PC-3 (cell line): ENCODE measurements around the gene GNPTG. TPM values are rescaled to one million over a fixed set of nuclear protein-coding genes. Genes with fewer than 3 reads are reported as not detected.

Experiments
- ATAC-seq: fragments of 200-7000 bp; cut with Tn5 transposase; 2 replicates; pipeline ENCODE4 v1.9.1; 2020; ENCODE audit warnings: mild to moderate bottlenecking, moderate library complexity
- BruUV-seq: library from RNA; stranded (reverse); fragments of 400-500 nt; replicated peaks from 2 replicates; lab custom pipeline; 2021; lab: Mats Ljungman, UMichigan
- CTCF ChIA-PET: fragments of 300-600 bp; sonication (Branson Sonifier 250); formaldehyde crosslinking; loops from one replicate; lab custom pipeline; 2022; ENCODE audit warnings: antibody characterized with exemption; lab: Charles Lee
- POLR2A ChIA-PET: fragments of 300-600 bp; sonication (Branson Sonifier 250); formaldehyde crosslinking; loops from one replicate; lab custom pipeline; 2022; ENCODE audit warnings: antibody characterized with exemption; ENCODE audit not compliant: unreplicated experiment; lab: Charles Lee
- DNase-seq: peaks from one replicate; pipeline ENCODE4 v3.0.0-alpha.2; 2015
- H2AFZ ChIP-seq: fragments of 300-600 bp; sonication (generic); 2 replicates; pipeline ENCODE4 v1.6.0; 2016; ENCODE audit warnings: antibody characterized with exemption, low read length
- H3F3A ChIP-seq: fragments of 300-600 bp; sonication (generic); one replicate; pipeline ENCODE4 v1.6.0; 2017; ENCODE audit warnings: antibody characterized with exemption, low read length, control low read depth, mild to moderate bottlenecking; ENCODE audit not compliant: unreplicated experiment
- H3K27ac ChIP-seq: fragments of 300-600 bp; sonication (generic); 2 replicates; pipeline ENCODE4 v1.5.1; 2016; ENCODE audit warnings: mild to moderate bottlenecking, low read length
- H3K27me3 ChIP-seq: fragments of 300-600 bp; sonication (generic); 2 replicates; pipeline ENCODE4 v1.6.1; 2016; ENCODE audit warnings: low read length, mixed read lengths
- H3K36me3 ChIP-seq: fragments of 300-600 bp; sonication (generic); 2 replicates; pipeline ENCODE4 v1.6.1; 2016; ENCODE audit warnings: low read depth, mixed run types, low read length, mixed read lengths
- H3K4me1 ChIP-seq: fragments of 300-600 bp; sonication (generic); 2 replicates; pipeline ENCODE4 v1.5.1; 2016; ENCODE audit warnings: low read length; ENCODE audit not compliant: insufficient read depth
- H3K4me2 ChIP-seq: fragments of 300-600 bp; sonication (generic); 2 replicates; pipeline ENCODE4 v1.6.0; 2016; ENCODE audit warnings: low read length
- H3K4me3 ChIP-seq: fragments of 300-600 bp; sonication (generic); 2 replicates; pipeline ENCODE4 v1.5.1; 2016; ENCODE audit warnings: mild to moderate bottlenecking, low read length, mixed read lengths
- H3K79me2 ChIP-seq: fragments of 300-600 bp; sonication (generic); 2 replicates; pipeline ENCODE4 v1.6.1; 2017; ENCODE audit warnings: low read length, mixed read lengths
- H3K9ac ChIP-seq: fragments of 300-600 bp; sonication (generic); 2 replicates; pipeline ENCODE4 v1.6.0; 2016; ENCODE audit warnings: mild to moderate bottlenecking, low read length
- H3K9me2 ChIP-seq: fragments of 300-600 bp; sonication (generic); replicated peaks from 2 replicates; pipeline ENCODE4 v1.6.1; 2016; ENCODE audit warnings: mixed run types, low read length, mixed read lengths
- H3K9me3 ChIP-seq: fragments of 300-600 bp; sonication (generic); 2 replicates; pipeline ENCODE4 v1.6.1; 2016; ENCODE audit warnings: low read length, mixed read lengths
- H4K20me1 ChIP-seq: fragments of 300-600 bp; sonication (generic); 2 replicates; pipeline ENCODE4 v1.6.1; 2016; ENCODE audit warnings: low read length, mixed read lengths
- EZH2 ChIP-seq: fragments of 300-600 bp; sonication (generic); IDR thresholded peaks from one replicate; pipeline ENCODE4 v1.6.1; 2017; ENCODE audit warnings: antibody characterized with exemption, mild to moderate bottlenecking, low read length; ENCODE audit not compliant: unreplicated experiment
- EZH2phosphoT487 ChIP-seq: fragments of 300-600 bp; sonication (generic); IDR thresholded peaks from 2 replicates; pipeline ENCODE4 v1.6.1; 2018; ENCODE audit warnings: mild to moderate bottlenecking, antibody characterized with exemption, low read length, borderline replicate concordance
- intact Hi-C: fragments of 100-400 bp; cut with micrococcal nuclease; formaldehyde crosslinking; loops from 2 replicates; pipeline ENCODE4 v1.9.0; 2023
- total RNA-seq: library from RNA; depleted of rRNA; stranded (reverse); fragments of >200 nt; gene quantifications from 2 replicates; pipeline ENCODE4 v1.2.3, GENCODE V29; 2014
- TF ChIP-seq, protein P1 (sequence below): fragments of 300-600 bp; sonication (generic); conservative IDR thresholded peaks from 2 replicates; pipeline ENCODE4 v1.5.1; 2017; ENCODE audit warnings: antibody characterized with exemption, low read depth, mild to moderate bottlenecking, low read length

The GNPTG gene
- total RNA-seq, 1 experiment from 2014 or later: 36.3 TPM

DNA sequence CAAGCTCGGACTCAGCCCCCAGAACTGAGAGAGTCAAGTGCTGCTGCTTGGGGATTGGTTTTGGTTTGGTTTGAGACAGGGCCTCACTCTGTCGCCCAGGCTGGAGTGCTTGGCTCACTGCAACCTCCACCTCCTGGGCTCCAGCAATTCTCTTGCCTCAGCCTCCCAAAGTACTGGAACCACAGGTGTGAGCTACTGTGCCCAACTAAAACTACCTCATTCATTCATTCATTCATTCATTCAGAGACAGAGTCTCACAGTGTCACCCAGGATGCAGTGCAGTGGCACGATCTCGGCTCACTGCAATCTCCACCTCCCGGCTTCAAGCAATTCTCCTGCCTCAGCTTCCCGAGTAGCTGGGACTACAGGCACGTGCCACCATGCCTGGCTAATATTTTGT is 38.0 kb downstream of the GNPTG start:
- H3K4me3 ChIP-seq: no peak overlapping the region
- no peak overlapping the region for H2AFZ ChIP-seq
- no TSS peak for BruUV-seq
- TF ChIP-seq EZH2 (no peak), EZH2phosphoT487 (no peak)
- TF ChIP-seq, protein P1, sequence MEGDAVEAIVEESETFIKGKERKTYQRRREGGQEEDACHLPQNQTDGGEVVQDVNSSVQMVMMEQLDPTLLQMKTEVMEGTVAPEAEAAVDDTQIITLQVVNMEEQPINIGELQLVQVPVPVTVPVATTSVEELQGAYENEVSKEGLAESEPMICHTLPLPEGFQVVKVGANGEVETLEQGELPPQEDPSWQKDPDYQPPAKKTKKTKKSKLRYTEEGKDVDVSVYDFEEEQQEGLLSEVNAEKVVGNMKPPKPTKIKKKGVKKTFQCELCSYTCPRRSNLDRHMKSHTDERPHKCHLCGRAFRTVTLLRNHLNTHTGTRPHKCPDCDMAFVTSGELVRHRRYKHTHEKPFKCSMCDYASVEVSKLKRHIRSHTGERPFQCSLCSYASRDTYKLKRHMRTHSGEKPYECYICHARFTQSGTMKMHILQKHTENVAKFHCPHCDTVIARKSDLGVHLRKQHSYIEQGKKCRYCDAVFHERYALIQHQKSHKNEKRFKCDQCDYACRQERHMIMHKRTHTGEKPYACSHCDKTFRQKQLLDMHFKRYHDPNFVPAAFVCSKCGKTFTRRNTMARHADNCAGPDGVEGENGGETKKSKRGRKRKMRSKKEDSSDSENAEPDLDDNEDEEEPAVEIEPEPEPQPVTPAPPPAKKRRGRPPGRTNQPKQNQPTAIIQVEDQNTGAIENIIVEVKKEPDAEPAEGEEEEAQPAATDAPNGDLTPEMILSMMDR: no peak
- no peak overlapping the region for H3K4me2 ChIP-seq
- no peak for ATAC-seq
- no peak overlapping the region for H3K27ac ChIP-seq
- ChIA-PET POLR2A (no interaction called here), CTCF (no interaction called here)
- intact Hi-C loops: no loop called here
- H3K27me3 ChIP-seq: no peaks in the 10 kb centered on the region
- H3K9me3 ChIP-seq: no peaks in the 10 kb centered on the region
- no peaks in the 10 kb centered on the region for H3K36me3 ChIP-seq
- H3K4me1 ChIP-seq: no peaks in the 10 kb centered on the region
- H3K9ac ChIP-seq: no peak overlapping the region
- no peaks in the 10 kb centered on the region for H3F3A ChIP-seq
- H3K9me2 ChIP-seq: no peaks in the 10 kb centered on the region
- no peaks in the 10 kb centered on the region for H4K20me1 ChIP-seq
- DNase-seq: no peak
- no peaks in the 10 kb centered on the region for H3K79me2 ChIP-seq

DNA sequence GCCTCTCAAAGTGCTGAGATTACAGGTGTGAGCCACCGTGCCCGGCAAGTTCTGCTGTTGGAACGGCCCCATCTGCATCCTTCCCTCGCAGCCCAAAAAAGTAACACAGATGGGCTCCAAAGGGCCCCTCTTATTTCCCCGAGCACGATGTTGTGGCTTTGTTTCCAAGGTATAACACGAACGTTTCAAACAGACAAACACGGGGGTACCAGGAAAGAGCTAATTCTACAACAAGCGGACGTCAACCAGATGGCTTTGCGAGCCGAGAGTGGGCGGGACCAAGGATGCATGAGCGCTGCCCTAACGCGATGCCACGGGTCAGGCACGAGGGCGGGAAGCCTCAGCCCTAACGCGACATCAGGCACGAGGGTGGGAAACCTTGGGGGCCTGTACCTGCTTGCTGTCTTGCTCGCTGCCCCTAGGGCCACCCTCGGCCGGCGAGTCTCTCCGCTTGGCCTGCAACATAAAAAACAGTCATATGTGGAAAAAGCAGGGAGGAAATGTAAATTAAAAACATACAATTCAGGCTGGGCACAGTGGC is 38.6 kb downstream of the GNPTG start:
- H3K27me3 ChIP-seq: no peaks in the 10 kb centered on the region
- H4K20me1 ChIP-seq: no peaks in the 10 kb centered on the region
- BruUV-seq: no TSS peak
- no peak for DNase-seq
- POLR2A ChIA-PET: no interaction called here
- H3K4me1 ChIP-seq: no peaks in the 10 kb centered on the region
- CTCF ChIA-PET: no interaction called here
- H3K9me2 ChIP-seq: no peaks in the 10 kb centered on the region
- no peak overlapping the region for H3K4me3 ChIP-seq
- TF ChIP-seq, protein P1: no peak
- TF ChIP-seq EZH2phosphoT487 (no peak), EZH2 (no peak)
- H3K4me2 ChIP-seq: no peak overlapping the region
- no peaks in the 10 kb centered on the region for H3F3A ChIP-seq
- no peaks in the 10 kb centered on the region for H3K36me3 ChIP-seq
- ATAC-seq: no peak
- no peaks in the 10 kb centered on the region for H3K9me3 ChIP-seq
- H2AFZ ChIP-seq: no peak overlapping the region
- intact Hi-C loops: no loop called here
- H3K9ac ChIP-seq: no peak overlapping the region
- no peaks in the 10 kb centered on the region for H3K79me2 ChIP-seq
- H3K27ac ChIP-seq: no peak overlapping the region

DNA sequence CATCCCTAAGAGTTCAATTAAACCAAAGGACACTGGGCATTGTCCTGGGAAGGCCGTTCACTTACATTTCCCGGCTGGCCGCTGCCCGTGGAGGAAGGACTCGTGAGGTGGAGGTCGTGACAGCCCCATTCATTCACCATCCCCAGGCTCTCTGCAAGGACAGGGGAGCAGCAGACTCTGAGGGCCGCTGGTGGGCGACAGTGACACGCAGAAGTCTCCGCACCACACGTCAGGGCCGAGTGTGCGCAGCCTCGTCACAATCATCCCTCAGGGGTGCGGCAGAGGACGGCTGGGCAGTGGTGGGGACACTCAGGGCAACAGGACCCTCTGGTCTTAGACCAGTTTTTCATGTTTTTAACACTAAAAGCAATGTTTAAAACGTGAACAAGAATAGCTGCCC is 41.1 kb downstream of the GNPTG start:
- no peaks in the 10 kb centered on the region for H3K27me3 ChIP-seq
- H3K27ac ChIP-seq: no peak overlapping the region
- no TSS peak for BruUV-seq
- ATAC-seq (no peak), DNase-seq (no peak)
- intact Hi-C loops: no loop called here
- H3K4me2 ChIP-seq: no peak overlapping the region
- H3F3A ChIP-seq: no peaks in the 10 kb centered on the region
- no peaks in the 10 kb centered on the region for H3K79me2 ChIP-seq
- H3K9me3 ChIP-seq: no peaks in the 10 kb centered on the region
- H3K4me3 ChIP-seq: no peak overlapping the region
- no peaks in the 10 kb centered on the region for H3K4me1 ChIP-seq
- no peak overlapping the region for H2AFZ ChIP-seq
- H3K9me2 ChIP-seq: no peaks in the 10 kb centered on the region
- no peaks in the 10 kb centered on the region for H3K36me3 ChIP-seq
- TF ChIP-seq, protein P1: no peak
- TF ChIP-seq EZH2phosphoT487: no peak
- no peak for TF ChIP-seq EZH2
- POLR2A ChIA-PET: no interaction called here
- CTCF ChIA-PET: no interaction called here
- H4K20me1 ChIP-seq: no peaks in the 10 kb centered on the region
- no peak overlapping the region for H3K9ac ChIP-seq
